ENCODE data around the gene PTH1R.

Gene PTH1R

GRCh38 chr3:46882377-46883053 is 5.0 kb downstream of the PTH1R start:
- in situ Hi-C loops (cut with MboI; ENCODE audit: low pct_unique_long_range_greater_than_20kb, low sequenced_read_pairs, unreplicated experiment): no loop called here
- DNase-seq (ENCODE audit: low spot score): peak; percentile 62
- TF ChIP-seq CTCF (IDR thresholded peaks at IDR 0.05; ENCODE audit: extremely low read depth, insufficient read depth, missing control alignments): no peak

GRCh38 chr3:46883054-46883829 is 5.7 kb downstream of the PTH1R start:
- in situ Hi-C loops (cut with MboI; ENCODE audit: low pct_unique_long_range_greater_than_20kb, low sequenced_read_pairs, unreplicated experiment): no loop called here
- TF ChIP-seq CTCF (IDR thresholded peaks at IDR 0.05; ENCODE audit: extremely low read depth, insufficient read depth, missing control alignments): no peak
- DNase-seq (ENCODE audit: low spot score): peak; percentile 73

GRCh38 chr3:46883830-46884185 is 6.3 kb downstream of the PTH1R start:
- TF ChIP-seq CTCF (IDR thresholded peaks at IDR 0.05; ENCODE audit: extremely low read depth, insufficient read depth, missing control alignments): no peak
- in situ Hi-C loops (cut with MboI; ENCODE audit: low pct_unique_long_range_greater_than_20kb, low sequenced_read_pairs, unreplicated experiment): no loop called here
- no peak for DNase-seq (ENCODE audit: low spot score)

GRCh38 chr3:46884427-46884826 is 6.9 kb downstream of the PTH1R start:
- in situ Hi-C loops (cut with MboI; ENCODE audit: low pct_unique_long_range_greater_than_20kb, low sequenced_read_pairs, unreplicated experiment): no loop called here
- DNase-seq (ENCODE audit: low spot score): no peak
- TF ChIP-seq CTCF (IDR thresholded peaks at IDR 0.05; ENCODE audit: extremely low read depth, insufficient read depth, missing control alignments): no peak

GRCh38 chr3:46884929-46885328 is 7.4 kb downstream of the PTH1R start:
- in situ Hi-C loops (cut with MboI; ENCODE audit: low pct_unique_long_range_greater_than_20kb, low sequenced_read_pairs, unreplicated experiment): no loop called here
- no peak for DNase-seq (ENCODE audit: low spot score)
- TF ChIP-seq CTCF (IDR thresholded peaks at IDR 0.05; ENCODE audit: extremely low read depth, insufficient read depth, missing control alignments): no peak

- no peak for DNase-seq (ENCODE audit: low spot score)
- TF ChIP-seq CTCF (IDR thresholded peaks at IDR 0.05; ENCODE audit: extremely low read depth, insufficient read depth, missing control alignments): no peak
- in situ Hi-C loops (cut with MboI; ENCODE audit: low pct_unique_long_range_greater_than_20kb, low sequenced_read_pairs, unreplicated experiment): no loop called here
Observed at GRCh38 chr3:46885612-46886011, 8.1 kb downstream of the PTH1R start.
